Adrenal gland (tissue), 12 donors: ENCODE data around the gene TOLLIP. TPM values are rescaled to one million over a fixed set of nuclear protein-coding genes. Genes with fewer than 3 reads are reported as not detected.

ENCODE experiments used
- DNase-seq, 7 donors: peaks; one replicate each; pipeline ENCODE4 v3.0.0-alpha.2; 2019 to 2020
- H3K27ac ChIP-seq, 5 donors: fragments of 200-600 bp; sonication (generic) in 4 of 5; 1 replicate in 3 of 5; 2 replicates in 2 of 5; pipeline versions ENCODE4 v1.5.1 to v1.8.0; 2016 to 2020; ENCODE audit warnings: mild to moderate bottlenecking in 1 of 5
- H3K27me3 ChIP-seq: fragments of 200-600 bp; 2 replicates; pipeline ENCODE4 v1.8.0; 2021
- H3K36me3 ChIP-seq, 2 donors: fragments of 200-600 bp; replicated peaks in 1 of 2; 1 replicate in 1 of 2; 2 replicates in 1 of 2; pipeline versions ENCODE4 v1.5.1 to v1.8.0; 2018 to 2022
- H3K4me1 ChIP-seq, 2 donors: fragments of 200-600 bp; replicated peaks in 1 of 2; 1 replicate in 1 of 2; 2 replicates in 1 of 2; pipeline versions ENCODE4 v1.5.1 to v1.8.0; 2018 to 2021
- H3K4me3 ChIP-seq, 4 donors: fragments of 200-600 bp; sonication (generic) in 3 of 4; one replicate each; pipeline ENCODE4 v1.5.1; 2016 to 2018
- H3K9me3 ChIP-seq, 3 donors: fragments of 200-600 bp; sonication (generic) in 1 of 3; replicated peaks in 1 of 3; 1 replicate in 2 of 3; 2 replicates in 1 of 3; pipeline versions ENCODE4 v1.5.1 to v1.8.0; 2016 to 2021
- CTCF ChIP-seq, 6 experiments: fragments of 450-650 bp in 4 of 6; fragments of 200-600 bp in 2 of 6; sonication (generic) in 1 of 6; IDR thresholded peaks; 1 replicate in 5 of 6; 2 replicates in 1 of 6; pipeline versions ENCODE4 v1.5.1 to v1.8.0; 2016 to 2021; ENCODE audit warnings: antibody characterized with exemption in 6 of 6, mild to moderate bottlenecking in 2 of 6, moderate library complexity in 1 of 6
- POLR2A ChIP-seq, 2 donors: fragments of 450-650 bp; IDR thresholded peaks; one replicate each; pipeline ENCODE4 v1.6.1; 2017; ENCODE audit warnings: antibody characterized with exemption in 2 of 2, mild to moderate bottlenecking in 2 of 2, moderate library complexity in 1 of 2
- WGBS, 4 donors: extraction: QIAGEN DNeasy Blood & Tissue Kit in 2 of 4; methylation state at CpG; one replicate each; pipeline versions ENCODE4 v1.1.5 to v1.1.7; 2013 to 2017; 5-methylcytosine and 5-hydroxymethylcytosine counted together
- intact Hi-C, 2 donors: fragments of 100-400 bp; cut with DNase I; formaldehyde crosslinking; loops; one replicate each; pipeline versions ENCODE4 v1.14.1 to v1.15.0; 2022 to 2023
- polyA plus RNA-seq, 3 donors: library from polyadenylated mRNA; stranded (reverse); fragments of 200-250 nt in 2 of 3; fragments of 350-450 nt in 1 of 3; fragmentation: Illumina TruSeq in 1 of 3; extraction: RNeasy Lipid Tissue Mini Kit (QIAGEN cat#74804) in 1 of 3; gene quantifications; one replicate each; pipeline ENCODE4 v1.2.3, GENCODE V29; 2013 to 2014
- total RNA-seq, 9 donors: library from RNA; depleted of rRNA in 4 of 9; stranded (reverse); fragments of >200 nt in 4 of 9; fragments of 120-200 nt in 1 of 9; fragmentation: NEBNext Ultra II Directional in 1 of 9; extraction: Animal tissue kit (Norgen Biotek cat#: 25700) in 1 of 9; gene quantifications; one replicate each; pipeline versions ENCODE4 v1.1.0 to v1.2.4, GENCODE V29; 2013 to 2023
- donor health status: healthy with polysubstance abuse.
- donor health status: Bipolar disorder and iron deficiency.
- donor health status: DM: yes; HTN: yes; CAD: no.
- donor health status: DM: no; HTN: no; CAD: no.
- donor health status: DM: no; HTN: no; CAD: no.
- donor health status: DM: yes; HTN: yes; CAD: no.

TOLLIP gene
- total and polyA plus RNA-seq, 12 donors: 18.9 to 84.1 (median 66.3) TPM

- 83 to 94% (median 92%) methylated on average over 9 to 25 of the region's 25 CpGs for WGBS, 4 donors
- TF ChIP-seq POLR2A (IDR thresholded peaks at IDR 0.05): no peak
- TF ChIP-seq CTCF (IDR thresholded peaks at IDR 0.05): no peak
- intact Hi-C loops: no loop called here
- Histone ChIP-seq H3K4me1 (no peaks in the 10 kb centered on the region), H3K4me3 (no peak overlapping the region), H3K27ac (no peak overlapping the region), H3K36me3 (no peaks in the 10 kb centered on the region), H3K9me3 (no peaks in the 10 kb centered on the region), H3K27me3 (no peaks in the 10 kb centered on the region)
- no peak for DNase-seq
These were observed 68.7 kb downstream of the TOLLIP start for GRCh38 chr11:1240771-1241170.

DNA sequence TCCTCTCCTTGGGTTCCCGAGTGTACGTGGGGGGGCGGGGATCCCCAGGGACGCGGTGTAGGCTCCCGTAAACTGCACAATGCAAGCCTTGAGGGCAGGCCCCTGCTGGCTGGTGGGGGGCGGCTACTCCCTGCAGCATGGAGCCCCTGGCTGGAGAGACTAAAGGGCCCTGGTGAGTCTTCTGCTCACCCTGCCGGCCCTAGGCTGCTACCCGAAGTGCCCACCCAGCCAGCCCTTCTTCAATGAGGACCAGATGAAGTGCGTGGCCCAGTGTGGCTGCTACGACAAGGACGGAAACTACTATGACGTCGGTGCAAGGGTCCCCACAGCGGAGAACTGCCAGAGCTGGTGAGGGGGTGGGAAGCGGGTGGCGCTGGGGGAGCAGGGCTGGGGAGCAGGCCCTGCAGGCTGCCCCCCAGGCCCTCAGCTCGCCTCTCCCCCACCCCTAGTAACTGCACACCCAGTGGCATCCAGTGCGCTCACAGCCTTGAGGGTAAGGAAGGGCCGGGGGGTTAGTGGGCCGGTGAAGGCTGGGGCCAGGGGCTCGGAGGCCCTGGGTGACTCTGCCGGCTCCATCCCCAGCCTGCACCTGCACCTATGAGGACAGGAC, 69.7 kb downstream of the TOLLIP start:
- WGBS, 4 donors: 80 to 88% (median 86%) methylated on average over 1 to 23 of the region's 23 CpGs

GRCh38 chr11:1238767-1239595, 70.5 kb downstream of the TOLLIP start:
- no peak overlapping the region for H3K27ac ChIP-seq
- no peaks in the 10 kb centered on the region for H3K36me3 ChIP-seq
- H3K9me3 ChIP-seq: no peaks in the 10 kb centered on the region
- H3K4me3 ChIP-seq: no peak overlapping the region
- no peaks in the 10 kb centered on the region for H3K27me3 ChIP-seq
- WGBS, 4 donors: 60 to 70% (median 66%) methylated on average over 15 to 34 of the region's 34 CpGs
- TF ChIP-seq CTCF (IDR thresholded peaks at IDR 0.05) (no peak), POLR2A (IDR thresholded peaks at IDR 0.05) (no peak)
- DNase-seq: no peak
- no peaks in the 10 kb centered on the region for H3K4me1 ChIP-seq
- intact Hi-C loops: no loop called here

More for the DNA sequence above, 69.7 kb downstream of the TOLLIP start:
- H3K9me3 ChIP-seq: no peaks in the 10 kb centered on the region
- no peak overlapping the region for H3K4me3 ChIP-seq
- H3K36me3 ChIP-seq: no peaks in the 10 kb centered on the region
- intact Hi-C loops: no loop called here
- DNase-seq: no peak
- H3K4me1 ChIP-seq: no peaks in the 10 kb centered on the region
- TF ChIP-seq CTCF (IDR thresholded peaks at IDR 0.05) (no peak), POLR2A (IDR thresholded peaks at IDR 0.05) (no peak)
- no peak overlapping the region for H3K27ac ChIP-seq
- H3K27me3 ChIP-seq: no peaks in the 10 kb centered on the region

DNA sequence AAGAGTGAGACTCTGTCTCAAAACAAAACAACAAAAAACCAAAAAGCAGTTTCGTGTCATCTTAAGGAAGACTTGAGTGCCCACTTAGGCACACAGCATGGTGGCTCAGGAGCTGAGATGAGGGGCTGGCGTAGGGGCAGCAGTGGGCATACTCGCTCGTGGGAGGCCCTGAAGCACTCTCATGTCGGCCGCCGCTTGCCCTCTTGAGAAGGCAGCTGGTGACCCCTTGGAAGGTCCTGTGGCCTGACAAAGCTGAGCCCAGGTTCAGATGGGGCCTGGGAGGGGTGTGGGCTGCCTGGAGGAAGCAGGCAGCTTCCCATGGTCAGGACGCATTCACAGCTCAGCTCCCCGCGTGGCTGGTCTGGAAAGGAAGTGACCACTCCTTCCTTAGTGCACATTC, 71.6 kb downstream of the TOLLIP start:
- no peak overlapping the region for H3K4me3 ChIP-seq
- no peak for DNase-seq
- no peak overlapping the region for H3K27ac ChIP-seq
- no peaks in the 10 kb centered on the region for H3K36me3 ChIP-seq
- TF ChIP-seq POLR2A (IDR thresholded peaks at IDR 0.05) (no peak), CTCF (IDR thresholded peaks at IDR 0.05) (no peak)
- H3K9me3 ChIP-seq: no peaks in the 10 kb centered on the region
- no peaks in the 10 kb centered on the region for H3K27me3 ChIP-seq
- intact Hi-C loops: no loop called here
- no peaks in the 10 kb centered on the region for H3K4me1 ChIP-seq
- 71 to 82% (median 74%) methylated on average over 1 to 10 of the region's 10 CpGs for WGBS, 4 donors
